Activated CD8-positive, alpha-beta memory T cell treated with anti-CD3 and anti-CD28 coated beads, Interleukin-2, amount 10 ng/mL, durations not matched to agents 7 days and 5 days (primary cell): ENCODE data around the gene AP4S1. TPM values are rescaled to one million over a fixed set of nuclear protein-coding genes. Genes with fewer than 3 reads are reported as not detected.
"Not testable (repeated sequence)": the region's sequence is repeated elsewhere in the genome, so short reads cannot be mapped to it uniquely, and the experiment has no call there.

Experiments
- ATAC-seq: fragments of 150-1000 bp; cut with Tn5 transposase; one replicate; pipeline ENCODE4 v1.10.0; 2021; ENCODE audit warnings: moderate library complexity
- CTCF ChIA-PET: fragments of 350-600 bp; sonication (Branson Sonifier 250); formaldehyde crosslinking; loops from one replicate; lab custom pipeline; 2021; ENCODE audit warnings: antibody characterized with exemption; lab: Charles Lee
- DNase-seq: peaks from one replicate; pipeline ENCODE4 v3.0.0-alpha.2; 2020
- H3K27ac Mint-ChIP-seq: one replicate; pipeline ENCODE4 v1.8.0; 2021; ENCODE audit warnings: mild to moderate bottlenecking, mixed read lengths
- H3K27me3 Mint-ChIP-seq: one replicate; pipeline ENCODE4 v1.8.0; 2021; ENCODE audit warnings: mixed read lengths
- H3K36me3 Mint-ChIP-seq: one replicate; pipeline ENCODE4 v1.8.0; 2021; ENCODE audit warnings: mild to moderate bottlenecking, mixed read lengths
- H3K4me1 Mint-ChIP-seq: one replicate; pipeline ENCODE4 v1.8.0; 2021; ENCODE audit warnings: mixed read lengths
- H3K4me3 Mint-ChIP-seq: one replicate; pipeline ENCODE4 v1.8.0; 2021; ENCODE audit warnings: mild to moderate bottlenecking, moderate library complexity, mixed read lengths
- H3K9me3 Mint-ChIP-seq: one replicate; pipeline ENCODE4 v1.8.0; 2022; ENCODE audit warnings: low read depth, mixed read lengths
- total RNA-seq, 2 experiments: library from RNA; stranded (reverse); gene quantifications; one replicate each; pipeline ENCODE4 v1.2.3, GENCODE V29; 2021

Gene AP4S1
- total RNA-seq, 2 experiments from 2014 or later: 4.7 to 4.9 TPM

GRCh38 chr14:31060253-31060875, 34.9 kb downstream of the AP4S1 start:
- ATAC-seq: no peak
- Mint-ChIP-seq H3K4me1 (peaks cover 2% of the 10 kb centered on the region), H3K9me3 (no peaks in the 10 kb centered on the region), H3K27ac (no peak overlapping the region), H3K27me3 (no peaks in the 10 kb centered on the region), H3K4me3 (no peak overlapping the region), H3K36me3 (no peaks in the 10 kb centered on the region)
- CTCF ChIA-PET: interaction anchor here (1.1 kb wide), 1 partner anchor 13 kb away, joined by 4 read pairs; no protein-coding TSS in a partner anchor
- no peak for DNase-seq

GRCh38 chr14:31062908-31063307, 37.5 kb downstream of the AP4S1 start:
- H3K36me3 Mint-ChIP-seq, H3K27me3 Mint-ChIP-seq, H3K27ac Mint-ChIP-seq, H3K9me3 Mint-ChIP-seq, DNase-seq, H3K4me3 Mint-ChIP-seq, ATAC-seq, H3K4me1 Mint-ChIP-seq: not testable (repeated sequence)
- CTCF ChIA-PET: interaction anchor here (0.7 kb wide), 1 partner anchor 924 kb away, joined by 3 read pairs; no protein-coding TSS in a partner anchor

GRCh38 chr14:31068235-31068634, 42.8 kb downstream of the AP4S1 start:
- H3K4me3 Mint-ChIP-seq: no peak overlapping the region
- CTCF ChIA-PET: no interaction called here
- DNase-seq (no peak), ATAC-seq (no peak)
- H3K36me3 Mint-ChIP-seq: no peaks in the 10 kb centered on the region
- no peaks in the 10 kb centered on the region for H3K9me3 Mint-ChIP-seq
- peaks cover 2% of the 10 kb centered on the region for H3K4me1 Mint-ChIP-seq
- H3K27ac Mint-ChIP-seq: no peak overlapping the region
- H3K27me3 Mint-ChIP-seq: no peaks in the 10 kb centered on the region

- DNase-seq: no peak
- H3K9me3 Mint-ChIP-seq: no peaks in the 10 kb centered on the region
- no peaks in the 10 kb centered on the region for H3K36me3 Mint-ChIP-seq
- ATAC-seq: no peak
- no peak overlapping the region for H3K27ac Mint-ChIP-seq
- CTCF ChIA-PET: no interaction called here
- H3K27me3 Mint-ChIP-seq: no peaks in the 10 kb centered on the region
- H3K4me3 Mint-ChIP-seq: no peak overlapping the region
- peaks cover 2% of the 10 kb centered on the region for H3K4me1 Mint-ChIP-seq
Observed at GRCh38 chr14:31069343-31069742, 43.9 kb downstream of the AP4S1 start.

GRCh38 chr14:31070431-31070830, 45.0 kb downstream of the AP4S1 start:
- CTCF ChIA-PET: no interaction called here
- Mint-ChIP-seq H3K27me3 (no peaks in the 10 kb centered on the region), H3K36me3 (peaks cover 5% of the 10 kb centered on the region), H3K4me1 (peaks cover 2% of the 10 kb centered on the region), H3K9me3 (no peaks in the 10 kb centered on the region), H3K4me3 (no peak overlapping the region), H3K27ac (no peak overlapping the region)
- DNase-seq (no peak), ATAC-seq (no peak)

- ATAC-seq: no peak
- Mint-ChIP-seq H3K36me3 (peaks cover 10% of the 10 kb centered on the region), H3K27ac (no peak overlapping the region), H3K9me3 (no peaks in the 10 kb centered on the region), H3K27me3 (no peaks in the 10 kb centered on the region), H3K4me1 (peaks cover 2% of the 10 kb centered on the region), H3K4me3 (no peak overlapping the region)
- CTCF ChIA-PET: no interaction called here
- DNase-seq: no peak
Observed at GRCh38 chr14:31071151-31071550, 45.7 kb downstream of the AP4S1 start.

- Mint-ChIP-seq H3K9me3 (no peaks in the 10 kb centered on the region), H3K4me1 (no peaks in the 10 kb centered on the region), H3K27ac (no peak overlapping the region), H3K36me3 (peaks cover 10% of the 10 kb centered on the region), H3K27me3 (no peaks in the 10 kb centered on the region), H3K4me3 (no peak overlapping the region)
- DNase-seq (no peak), ATAC-seq (no peak)
- CTCF ChIA-PET: no interaction called here
Observed at GRCh38 chr14:31075144-31075543, 49.7 kb downstream of the AP4S1 start.

- H3K27ac Mint-ChIP-seq: no peak overlapping the region
- ATAC-seq: no peak
- CTCF ChIA-PET: no interaction called here
- DNase-seq: no peak
- H3K9me3 Mint-ChIP-seq: no peaks in the 10 kb centered on the region
- H3K4me1 Mint-ChIP-seq: no peaks in the 10 kb centered on the region
- no peaks in the 10 kb centered on the region for H3K27me3 Mint-ChIP-seq
- H3K36me3 Mint-ChIP-seq: peaks cover 10% of the 10 kb centered on the region
- H3K4me3 Mint-ChIP-seq: no peak overlapping the region
Observed at GRCh38 chr14:31078766-31079165, 53.3 kb downstream of the AP4S1 start.

GRCh38 chr14:31080056-31080455, 54.6 kb downstream of the AP4S1 start:
- Mint-ChIP-seq H3K4me3 (no peak overlapping the region), H3K4me1 (no peaks in the 10 kb centered on the region), H3K36me3 (peaks cover 9% of the 10 kb centered on the region), H3K27me3 (no peaks in the 10 kb centered on the region), H3K27ac (no peak overlapping the region), H3K9me3 (no peaks in the 10 kb centered on the region)
- no peak for DNase-seq
- ATAC-seq: no peak
- CTCF ChIA-PET: no interaction called here

GRCh38 chr14:31080484-31080883, 55.0 kb downstream of the AP4S1 start:
- peaks cover 4% of the 10 kb centered on the region for H3K36me3 Mint-ChIP-seq
- no peak for DNase-seq
- H3K9me3 Mint-ChIP-seq: no peaks in the 10 kb centered on the region
- H3K4me3 Mint-ChIP-seq: no peak overlapping the region
- CTCF ChIA-PET: no interaction called here
- H3K27ac Mint-ChIP-seq: no peak overlapping the region
- no peaks in the 10 kb centered on the region for H3K27me3 Mint-ChIP-seq
- no peak for ATAC-seq
- H3K4me1 Mint-ChIP-seq: no peaks in the 10 kb centered on the region

GRCh38 chr14:31083781-31084180, 58.3 kb downstream of the AP4S1 start:
- H3K4me1 Mint-ChIP-seq: no peaks in the 10 kb centered on the region
- H3K36me3 Mint-ChIP-seq: no peaks in the 10 kb centered on the region
- no peaks in the 10 kb centered on the region for H3K9me3 Mint-ChIP-seq
- no peaks in the 10 kb centered on the region for H3K27me3 Mint-ChIP-seq
- no peak overlapping the region for H3K4me3 Mint-ChIP-seq
- DNase-seq (no peak), ATAC-seq (no peak)
- CTCF ChIA-PET: interaction anchor here (1.5 to 2.0 kb wide), 2 partner anchors 17 to 271 kb away, joined by 4 to 6 read pairs; no protein-coding TSS in a partner anchor
- H3K27ac Mint-ChIP-seq: no peak overlapping the region

- H3K27me3 Mint-ChIP-seq: no peaks in the 10 kb centered on the region
- no peak overlapping the region for H3K27ac Mint-ChIP-seq
- H3K9me3 Mint-ChIP-seq: no peaks in the 10 kb centered on the region
- H3K36me3 Mint-ChIP-seq: no peaks in the 10 kb centered on the region
- no peak for DNase-seq
- CTCF ChIA-PET: interaction anchor here (1.5 kb wide), 1 partner anchor 16 kb away, joined by 4 read pairs; no protein-coding TSS in a partner anchor
- no peak for ATAC-seq
- H3K4me3 Mint-ChIP-seq: no peak overlapping the region
- H3K4me1 Mint-ChIP-seq: no peaks in the 10 kb centered on the region
Observed at GRCh38 chr14:31084385-31084784, 58.9 kb downstream of the AP4S1 start.

GRCh38 chr14:31085027-31085426, 59.6 kb downstream of the AP4S1 start:
- H3K36me3 Mint-ChIP-seq: no peaks in the 10 kb centered on the region
- no peak overlapping the region for H3K4me3 Mint-ChIP-seq
- no peak overlapping the region for H3K27ac Mint-ChIP-seq
- ATAC-seq (no peak), DNase-seq (no peak)
- H3K4me1 Mint-ChIP-seq: no peaks in the 10 kb centered on the region
- H3K9me3 Mint-ChIP-seq: no peaks in the 10 kb centered on the region
- CTCF ChIA-PET: no interaction called here
- H3K27me3 Mint-ChIP-seq: no peaks in the 10 kb centered on the region

- H3K4me3 Mint-ChIP-seq, CTCF ChIA-PET: not testable (repeated sequence)
Observed at GRCh38 chr14:31086466-31086865, 61.0 kb downstream of the AP4S1 start.

More at GRCh38 chr14:31086466-31086865, 61.0 kb downstream of the AP4S1 start:
- DNase-seq, H3K36me3 Mint-ChIP-seq, ATAC-seq, H3K27me3 Mint-ChIP-seq, H3K9me3 Mint-ChIP-seq, H3K4me1 Mint-ChIP-seq, H3K27ac Mint-ChIP-seq: not testable (repeated sequence)
